ENCODE results near the gene YY1.
"Not testable (repeated sequence)": the region's sequence is repeated elsewhere in the genome, so short reads cannot be mapped to it uniquely, and the experiment has no call there.

Gene YY1

DNA sequence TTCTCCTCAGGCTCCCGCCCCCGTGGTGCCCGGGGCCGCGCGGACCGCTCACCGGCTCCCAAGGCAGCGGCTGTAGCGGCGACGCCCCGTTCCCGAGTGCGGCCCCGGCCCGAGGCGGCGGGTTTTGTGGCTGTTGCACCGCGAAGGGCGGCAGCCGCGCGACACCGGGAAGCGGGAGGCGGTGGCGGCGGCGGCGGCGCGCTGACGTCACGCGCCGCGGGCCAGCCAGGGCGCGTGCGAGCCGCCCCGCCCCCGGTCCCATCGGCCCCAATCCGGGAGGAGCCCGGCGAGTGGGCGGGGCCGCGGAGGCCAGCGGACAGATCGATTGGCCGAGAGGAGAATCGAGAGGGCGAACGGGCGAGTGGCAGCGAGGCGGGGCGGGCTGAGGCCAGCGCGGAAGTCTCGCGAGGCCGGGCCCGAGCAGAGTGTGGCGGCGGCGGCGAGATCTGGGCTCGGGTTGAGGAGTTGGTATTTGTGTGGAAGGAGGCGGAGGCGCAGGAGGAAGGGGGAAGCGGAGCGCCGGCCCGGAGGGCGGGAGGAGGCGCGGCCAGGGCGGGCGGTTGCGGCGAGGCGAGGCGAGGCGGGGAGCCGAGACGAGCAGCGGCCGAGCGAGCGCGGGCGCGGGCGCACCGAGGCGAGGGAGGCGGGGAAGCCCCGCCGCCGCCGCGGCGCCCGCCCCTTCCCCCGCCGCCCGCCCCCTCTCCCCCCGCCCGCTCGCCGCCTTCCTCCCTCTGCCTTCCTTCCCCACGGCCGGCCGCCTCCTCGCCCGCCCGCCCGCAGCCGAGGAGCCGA is at the start of gene YY1:
Gene YY1 (plus strand): TSS at position 726 of the 792 bp plus-strand sequence. CDS start 101 bp downstream, outside the sequence.
- peak; percentile 99 to 100 for DNase-seq

DNA sequence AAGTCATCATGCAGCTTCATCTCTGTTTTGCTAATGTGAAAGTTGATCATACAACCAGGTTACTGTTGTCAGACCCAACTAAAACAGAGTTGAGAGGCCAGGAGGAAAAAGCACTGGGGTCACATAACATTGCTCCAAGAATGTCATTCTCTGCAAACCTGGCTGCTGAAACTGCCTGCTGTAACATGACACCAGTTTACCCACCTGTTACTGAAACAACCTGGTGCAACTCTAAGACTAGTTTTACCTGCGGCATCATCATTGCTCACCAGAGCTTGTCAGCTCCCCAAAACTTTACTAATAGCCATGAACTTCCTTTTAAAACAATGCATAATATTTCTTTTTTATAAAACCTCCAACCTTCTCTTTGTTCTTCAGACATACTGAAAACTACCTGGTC is 48.8 kb upstream of the YY1 start:
- DNase-seq, result no peak

DNA sequence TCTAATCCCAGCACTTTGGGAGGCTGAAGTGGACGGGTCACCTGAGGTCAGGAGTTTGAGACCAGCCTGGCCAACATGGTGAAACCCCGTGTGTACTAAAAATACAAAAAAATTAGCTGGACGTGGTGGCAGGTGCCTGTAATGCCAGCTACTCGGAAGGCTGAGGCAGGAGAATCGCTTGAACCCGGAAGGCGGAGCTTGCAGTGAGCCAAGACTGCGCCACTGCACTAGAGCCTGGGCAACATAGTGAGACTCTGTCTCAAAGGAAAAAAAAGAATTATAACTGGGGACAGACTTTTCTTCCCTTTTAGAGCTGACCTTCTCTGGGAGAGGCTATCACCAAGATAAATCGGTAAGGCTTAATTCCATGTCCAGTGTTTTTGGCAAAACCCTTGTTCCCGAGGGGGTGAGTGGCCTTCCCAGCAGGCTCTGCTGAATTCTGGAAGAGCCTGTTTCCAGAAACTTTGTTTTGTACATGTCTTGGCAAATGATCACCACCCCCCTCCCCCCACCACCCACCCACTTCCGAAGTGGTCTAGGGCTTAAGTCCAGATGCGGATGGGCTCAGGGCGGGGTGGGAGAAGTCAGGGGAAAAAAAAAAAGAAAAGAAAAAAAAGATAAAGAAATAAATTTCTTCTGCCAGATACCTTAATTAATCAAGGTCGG is 47.2 kb upstream of the YY1 start:
- DNase-seq, result no peak

DNA sequence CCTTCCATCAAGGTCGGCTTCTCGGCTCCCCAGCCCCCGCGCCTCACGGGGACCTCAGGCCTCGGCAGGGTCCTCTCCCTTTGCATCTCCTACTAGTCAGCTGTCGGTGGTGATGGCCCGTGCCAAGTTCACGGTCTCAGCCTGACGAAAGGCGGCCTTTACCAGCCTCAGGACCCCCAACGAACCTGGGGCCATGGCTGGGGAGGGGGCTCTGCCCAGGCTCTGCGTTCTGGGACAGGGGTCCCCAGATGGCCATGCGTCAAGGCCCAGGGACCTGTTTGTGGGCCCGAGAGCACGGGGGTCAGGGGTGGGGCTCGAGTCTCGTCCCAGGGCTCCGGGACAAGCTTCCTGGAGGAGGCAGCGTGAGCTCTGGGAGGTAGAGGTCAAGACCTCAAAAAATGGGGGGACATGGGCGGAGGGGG is 46.7 kb upstream of the YY1 start:
- no peak for DNase-seq

DNA sequence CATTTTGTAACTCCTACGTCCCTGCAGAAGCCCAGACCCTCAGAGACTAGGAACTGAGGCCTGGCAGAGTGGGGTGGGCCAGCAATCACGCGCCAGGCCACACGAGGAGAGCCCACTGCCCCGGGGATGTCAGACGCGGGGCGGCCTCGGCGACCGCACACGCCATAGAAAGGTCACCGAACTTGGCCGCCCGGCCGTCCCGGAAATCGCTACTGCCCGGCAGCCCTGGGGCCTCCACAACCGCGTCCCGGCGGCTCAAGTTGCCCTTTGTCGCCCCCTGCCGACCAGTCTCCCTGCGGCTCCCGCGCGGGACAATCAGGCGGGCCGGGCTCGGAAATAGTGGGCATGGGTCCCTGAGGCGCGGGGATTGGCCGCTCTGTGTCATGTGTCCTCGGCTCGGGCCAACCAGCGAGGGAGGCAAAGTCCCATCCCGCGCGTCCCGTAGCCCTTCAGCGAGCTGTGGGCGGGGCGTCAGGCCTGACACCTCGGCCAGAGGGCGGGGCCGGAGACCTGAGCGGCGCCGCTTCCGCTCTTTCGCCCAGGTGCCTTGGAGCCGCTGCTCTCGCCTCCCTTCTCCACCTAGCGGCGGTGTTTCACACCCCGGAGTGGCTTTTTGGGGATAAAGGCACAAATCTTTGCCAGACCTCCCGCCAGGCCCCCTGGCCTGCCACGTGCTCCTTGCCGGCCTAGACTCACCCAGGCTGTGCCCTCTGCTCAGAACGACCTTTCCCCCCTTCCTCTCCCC is 46.1 kb upstream of the YY1 start:
- peak; percentile 99 to 100 for DNase-seq

DNA sequence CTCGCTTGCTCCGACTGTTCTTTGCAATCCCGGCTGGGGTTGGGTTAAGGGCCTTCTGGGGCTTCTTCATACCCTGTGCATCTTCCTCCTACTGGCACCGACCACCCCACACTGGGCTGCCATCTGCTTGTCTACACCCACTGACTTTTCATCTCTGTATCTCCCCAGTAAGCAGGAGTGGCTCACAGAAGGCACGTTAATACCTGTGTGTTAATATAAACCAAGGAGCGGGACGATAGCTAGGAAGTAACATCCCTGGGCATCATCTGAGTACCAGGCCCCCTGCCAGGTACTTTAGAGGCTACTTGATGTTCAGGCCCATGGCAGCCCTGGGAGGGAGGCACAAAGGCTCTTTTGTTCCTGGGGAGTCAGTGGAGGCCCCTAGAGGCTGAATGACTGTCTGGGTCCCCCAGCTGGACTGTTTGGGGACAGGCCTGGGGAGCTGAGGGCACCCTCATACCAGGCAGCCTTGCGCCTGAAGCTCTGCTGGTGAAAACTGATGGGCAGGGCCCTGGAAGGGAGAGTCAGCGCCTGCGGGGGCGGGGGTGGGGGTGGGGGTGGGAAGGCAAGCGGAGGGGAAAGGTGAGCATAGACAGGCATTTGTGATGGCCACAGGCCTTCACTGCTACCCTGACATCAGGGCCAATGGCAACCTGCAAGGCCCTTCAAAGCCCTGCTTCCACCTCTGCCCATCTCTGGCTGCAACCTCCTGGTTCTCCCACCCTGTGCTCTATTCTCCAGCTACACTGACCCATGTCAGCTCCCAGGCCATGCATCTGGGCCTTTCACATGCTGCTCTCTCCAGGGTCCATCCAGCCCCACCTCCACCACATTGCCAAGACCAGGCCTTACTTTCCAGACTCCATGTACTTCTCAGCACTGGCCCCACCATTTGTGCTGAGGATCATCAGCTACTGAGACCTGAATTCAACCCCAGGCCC is 45.3 kb upstream of the YY1 start:
- no peak for DNase-seq

DNA sequence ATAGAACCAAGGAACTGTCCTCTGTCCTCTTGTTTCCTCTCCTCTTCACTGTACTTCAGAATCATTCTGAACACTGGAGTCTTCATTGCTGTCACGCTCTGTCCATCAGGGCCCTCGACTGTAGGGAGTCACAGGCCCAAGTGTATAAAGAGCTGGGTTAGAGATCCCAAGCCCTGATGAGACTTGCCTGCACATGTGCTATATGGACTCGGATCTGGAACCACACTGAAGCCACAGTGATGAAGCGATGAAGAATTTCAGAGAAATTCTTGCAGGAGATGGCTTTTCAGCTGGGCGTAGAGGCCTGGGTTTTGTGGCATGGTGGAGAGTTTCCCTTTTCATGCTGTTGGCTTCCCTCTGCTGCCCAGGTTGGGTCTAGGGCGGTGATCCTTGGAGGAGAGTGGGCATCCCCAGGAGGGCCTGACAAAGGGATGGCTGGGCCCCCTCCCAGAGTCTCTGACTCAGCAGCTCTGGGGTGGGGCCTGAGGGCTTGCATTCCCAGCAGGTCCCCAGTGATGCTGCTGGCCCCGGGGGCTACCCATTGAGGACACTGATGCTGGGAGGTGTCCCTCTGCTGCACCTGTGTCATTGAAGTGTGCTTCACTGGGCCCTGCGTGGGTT is 39.6 kb upstream of the YY1 start:
- DNase-seq, result no peak

DNA sequence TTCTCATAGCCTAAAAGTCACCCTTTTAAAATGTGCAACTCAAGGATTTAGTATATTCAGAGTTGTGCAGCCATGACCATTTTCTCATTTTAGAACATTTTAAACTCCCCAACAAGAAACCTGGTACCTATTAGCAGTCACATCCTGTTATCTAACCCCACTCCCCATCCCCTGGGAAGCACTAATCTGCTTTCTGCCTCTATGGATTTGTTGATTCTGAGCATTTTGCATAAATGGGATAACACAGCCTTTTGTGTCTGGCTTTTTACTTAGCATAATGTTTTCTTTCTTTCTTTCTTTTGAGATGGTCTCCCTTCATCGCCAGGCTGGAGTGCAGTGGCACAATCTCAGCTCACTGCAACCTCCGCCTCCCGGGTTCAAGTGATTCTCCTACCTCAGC is 38.6 kb upstream of the YY1 start:
- DNase-seq, result no peak

DNA sequence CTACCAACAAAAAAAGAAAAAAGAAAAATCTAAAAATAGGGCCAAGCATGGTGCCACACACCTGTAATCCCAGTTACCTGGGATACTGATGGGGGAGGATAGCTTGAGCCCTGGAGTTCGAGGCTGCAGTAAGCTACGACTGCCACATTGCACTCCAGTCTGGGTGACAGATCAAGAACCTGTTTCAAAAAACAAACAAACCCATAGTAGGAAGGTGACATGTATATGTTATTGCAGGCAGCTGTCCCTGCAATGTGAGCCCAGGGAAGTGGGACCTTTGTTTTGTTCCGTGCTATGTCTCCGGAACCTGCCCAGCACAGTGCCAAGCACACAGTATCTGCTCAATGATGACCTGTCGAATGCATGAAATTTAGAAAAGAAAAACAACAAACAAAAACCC is 37.2 kb upstream of the YY1 start:
- no peak for DNase-seq

DNA sequence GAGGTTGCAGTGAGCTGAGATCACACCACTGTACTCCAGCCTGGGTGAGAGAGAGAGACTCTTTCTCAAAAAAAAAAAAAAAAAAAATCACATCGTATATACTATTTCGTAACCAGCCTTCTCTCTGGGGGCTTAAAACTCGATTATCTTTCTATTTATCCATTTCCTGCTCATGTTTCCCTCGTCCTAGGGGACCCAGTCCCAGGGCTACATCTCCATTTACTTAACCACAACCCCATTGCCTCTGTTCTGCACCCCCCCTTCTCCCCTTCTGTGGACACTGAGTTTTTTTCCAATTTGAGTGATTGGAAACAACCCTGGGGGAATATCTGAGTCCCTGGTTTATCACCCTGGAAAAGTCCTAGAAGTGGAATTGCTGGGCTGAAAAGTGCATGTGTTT is 36.2 kb upstream of the YY1 start:
- no peak for DNase-seq

DNA sequence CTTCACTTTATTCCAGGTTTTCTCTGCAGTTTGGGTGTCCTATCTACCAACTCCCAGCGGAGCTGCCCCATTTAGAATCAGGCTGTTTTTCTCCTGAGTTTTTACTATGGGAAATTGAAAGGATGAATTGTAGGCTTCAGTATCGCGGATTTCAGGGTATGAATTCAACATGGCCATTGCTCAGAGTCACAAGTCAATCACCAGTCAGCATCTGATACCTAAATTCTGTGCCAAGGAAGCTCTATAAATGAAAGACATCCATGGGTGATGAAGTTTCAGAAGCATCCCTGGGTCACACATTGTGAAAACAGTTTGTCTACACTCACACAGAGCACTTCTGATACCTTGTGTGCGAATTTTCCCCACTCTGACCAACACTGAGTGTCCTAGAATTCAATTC is 35.8 kb upstream of the YY1 start:
- no peak for DNase-seq

DNA sequence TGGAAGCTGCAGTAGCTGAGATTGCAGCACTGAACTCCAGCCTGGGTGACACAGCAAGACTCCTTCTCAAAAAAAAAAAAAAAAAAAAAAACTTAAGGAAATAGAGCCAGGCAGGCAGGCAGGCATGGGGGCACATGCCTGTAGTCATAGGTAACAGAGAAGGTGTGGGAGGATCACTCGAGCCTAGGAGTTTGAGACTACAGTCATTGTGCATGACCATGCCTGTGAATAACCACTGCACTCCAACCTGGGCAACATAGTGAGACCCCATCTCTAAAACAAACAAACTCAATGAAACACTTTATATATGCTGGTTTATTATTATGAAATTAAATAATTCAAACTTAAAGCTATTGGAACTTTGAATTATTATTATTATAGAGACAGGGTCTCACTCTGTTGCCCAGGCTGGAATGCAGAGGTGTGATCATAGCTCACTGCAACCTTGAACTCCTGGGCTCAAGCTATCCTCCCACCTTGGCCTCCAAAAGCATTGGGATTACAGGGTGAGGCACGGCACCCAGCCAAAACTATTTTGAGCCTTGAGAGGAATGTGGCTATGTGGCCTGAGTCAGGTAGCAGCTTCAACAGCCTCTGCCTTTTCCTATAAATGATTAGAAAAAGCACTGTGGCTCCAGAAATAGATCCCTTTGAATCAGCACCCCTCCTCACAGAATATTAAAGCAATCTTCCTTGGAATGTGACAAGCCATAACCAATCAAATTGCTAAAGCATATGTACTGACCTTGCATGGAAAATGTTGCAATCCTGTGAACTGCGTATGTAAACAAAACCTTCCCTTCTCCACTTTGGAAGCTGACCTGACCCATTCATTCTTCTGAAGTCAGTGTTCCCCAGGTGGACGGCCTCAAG is 34.7 kb upstream of the YY1 start:
- DNase-seq, result no peak

DNA sequence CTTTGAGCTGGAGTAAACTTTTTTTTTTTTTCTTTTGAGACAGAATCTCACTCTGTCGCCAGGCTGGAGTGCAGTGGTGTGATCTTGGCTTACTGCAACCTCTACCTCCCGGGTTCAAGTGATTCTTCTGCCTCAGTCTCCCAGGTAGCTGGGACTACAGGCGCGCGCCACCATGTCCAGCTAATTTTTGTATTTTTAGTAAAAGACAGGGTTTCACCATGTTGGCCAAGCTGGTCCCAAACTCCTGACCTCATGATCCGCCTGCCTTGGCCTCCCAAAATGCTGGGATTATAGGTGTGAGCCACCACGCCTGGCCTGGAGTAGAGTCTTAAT is 34.1 kb upstream of the YY1 start:
- DNase-seq, result not testable (repeated sequence)

DNA sequence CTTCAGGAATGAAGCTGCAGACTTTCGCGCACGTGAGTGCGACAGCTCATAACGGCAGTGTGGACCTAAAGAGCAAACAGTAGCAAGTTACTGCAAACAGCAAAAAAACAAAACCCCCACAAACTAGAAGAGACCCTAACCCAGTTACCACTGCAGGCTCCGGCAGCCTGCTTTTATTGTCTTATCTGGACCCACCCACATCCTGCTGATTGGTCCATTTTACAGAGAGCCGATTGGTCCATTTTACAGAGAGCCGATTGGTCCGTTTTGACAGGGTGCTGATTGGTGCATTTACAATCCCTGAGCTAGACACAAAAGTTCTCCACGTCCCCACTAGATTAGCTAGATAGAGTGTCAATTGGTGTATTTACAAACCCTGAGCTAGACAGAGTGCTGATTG is 31.4 kb upstream of the YY1 start:
- DNase-seq, result not testable (repeated sequence)

DNA sequence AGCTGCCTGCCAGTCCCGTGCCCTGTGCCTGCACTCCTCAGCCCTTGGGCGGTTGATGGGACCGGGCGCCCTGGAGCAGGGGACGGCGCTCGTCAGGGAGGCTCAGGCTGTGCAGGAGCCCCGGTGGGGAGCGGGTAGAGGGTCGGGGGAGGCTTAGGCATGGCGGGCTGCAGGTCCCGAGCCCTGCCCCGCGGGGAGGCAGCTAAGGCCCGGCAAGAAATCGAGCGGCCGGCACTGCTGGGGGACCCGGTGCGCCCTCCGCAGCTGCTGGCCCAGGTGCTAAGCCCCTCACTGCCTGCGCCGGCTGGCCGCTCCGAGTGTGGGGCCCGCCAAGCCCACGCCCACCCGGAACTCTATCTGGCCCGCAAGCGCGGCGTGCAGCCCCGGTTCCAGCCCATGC is 30.8 kb upstream of the YY1 start:
- DNase-seq, result not testable (repeated sequence)

DNA sequence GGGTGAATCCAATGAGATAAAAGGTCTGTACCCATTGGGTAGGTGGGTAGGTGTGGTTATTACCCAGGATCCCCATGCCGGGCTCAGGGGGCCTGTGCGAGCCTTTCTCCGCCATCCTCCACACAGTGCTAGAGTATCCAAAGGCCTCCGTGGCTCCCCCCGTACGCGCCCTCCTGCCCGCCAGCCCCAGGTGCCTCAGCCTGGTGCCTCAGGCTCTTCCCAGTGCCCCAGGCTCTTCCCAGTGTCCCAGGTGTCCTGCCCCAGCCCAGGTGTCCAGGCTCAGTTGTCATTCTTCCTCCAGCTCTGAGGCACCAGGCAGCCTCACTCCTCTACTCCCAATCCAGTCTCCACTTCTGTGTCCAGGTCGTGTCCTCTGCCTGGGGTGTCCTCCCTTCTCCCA is 27.6 kb upstream of the YY1 start:
- DNase-seq, result no peak

DNA sequence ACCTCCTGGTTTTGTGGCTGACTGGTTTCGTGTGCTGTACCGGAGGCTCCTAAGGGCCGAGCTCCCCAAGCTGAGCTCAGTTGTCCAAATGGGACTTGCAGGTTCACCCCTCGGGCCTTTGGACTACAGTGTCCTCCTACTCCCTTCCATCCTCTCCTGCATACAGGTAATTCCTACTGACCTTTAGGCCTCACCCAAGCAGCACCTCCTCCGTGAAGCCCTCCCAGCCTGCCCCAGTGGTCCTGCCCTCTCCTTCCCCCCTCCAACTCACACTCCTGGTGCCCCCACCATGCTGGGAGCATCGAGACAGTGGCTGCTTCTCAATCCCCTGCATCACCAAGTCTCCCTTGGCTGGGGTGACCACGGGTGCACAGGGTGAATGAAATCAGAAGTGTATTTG is 27.1 kb upstream of the YY1 start:
- DNase-seq, result no peak

DNA sequence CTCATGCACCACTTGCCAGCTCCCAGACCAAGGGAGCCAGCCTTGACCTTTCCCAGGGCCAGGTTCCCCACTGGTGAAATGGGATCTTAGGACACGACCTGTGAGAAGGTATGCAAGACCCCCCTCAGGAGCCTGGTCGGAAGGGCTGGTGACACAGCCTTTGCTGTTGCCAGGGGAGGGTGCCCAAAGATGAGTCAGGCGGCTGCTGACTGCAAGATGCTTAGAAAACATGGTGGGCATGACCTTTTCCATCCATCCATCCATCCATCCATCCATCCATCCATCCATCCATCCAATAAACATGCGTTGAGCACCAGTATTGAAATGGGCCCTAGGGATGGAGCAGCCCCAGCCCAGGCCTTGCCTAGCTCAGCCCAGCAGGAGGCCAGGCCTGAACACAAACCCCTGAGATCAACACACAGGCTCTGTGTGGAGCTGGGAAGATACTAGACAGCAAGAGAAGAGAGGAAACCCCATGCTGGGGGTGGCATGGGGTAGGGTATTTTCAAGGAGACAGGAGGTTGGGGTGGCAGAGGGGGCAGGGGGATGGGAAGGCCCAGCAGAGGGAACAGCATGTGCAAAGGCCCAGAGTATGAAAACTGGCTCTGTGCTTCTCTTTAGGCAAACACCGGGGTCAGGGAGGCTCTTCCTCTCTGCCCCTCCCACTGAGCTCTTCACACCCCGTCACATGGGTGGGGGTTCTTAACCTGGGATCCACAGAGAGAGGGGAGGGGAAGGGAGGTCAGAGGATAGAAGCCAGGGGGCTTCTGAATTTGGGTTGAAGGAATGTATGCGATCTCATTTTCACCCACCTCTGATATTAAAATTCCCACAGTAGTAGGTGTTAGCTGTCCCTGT is 26.2 kb upstream of the YY1 start:
- no peak for DNase-seq

DNA sequence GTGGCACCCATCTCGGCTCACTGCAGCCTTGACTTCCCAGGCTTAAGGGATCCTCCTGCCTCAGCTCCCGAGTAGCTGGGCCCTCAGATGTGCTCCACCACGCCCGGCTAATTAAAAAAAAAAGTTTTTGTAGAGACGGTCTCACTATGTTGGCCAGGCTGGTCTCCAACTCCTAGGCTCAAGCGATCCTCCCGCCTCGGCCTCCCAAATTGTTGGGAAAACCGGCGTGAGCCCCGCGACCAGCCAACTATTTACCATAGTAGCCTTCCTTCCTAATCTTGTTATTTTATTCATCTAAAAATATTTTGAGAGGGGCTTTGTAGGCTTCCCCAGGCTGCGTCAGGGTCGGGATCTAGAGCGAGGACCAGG is 25.4 kb upstream of the YY1 start:
- no peak for DNase-seq

All from activated CD4-positive, alpha-beta T cell treated with anti-CD3 and anti-CD28 coated beads for 4 hours (primary cell).